Right lung (tissue), 5 donors: ENCODE data around the gene HTR2B. TPM values are rescaled to one million over a fixed set of nuclear protein-coding genes. Genes with fewer than 3 reads are reported as not detected.
"Not testable (repeated sequence)": the region's sequence is repeated elsewhere in the genome, so short reads cannot be mapped to it uniquely, and the experiment has no call there.

Experiments used
- DNase-seq, 2 donors: peaks; one replicate each; pipeline ENCODE4 v3.0.0-alpha.2; 2013
- polyA plus RNA-seq, 5 donors: library from polyadenylated mRNA; unstranded; fragments of 120-200 nt; gene quantifications; one replicate each; pipeline versions ENCODE4 v1.2.1 to v1.2.3, GENCODE V29; 2013; ENCODE audit warnings: inconsistent platforms in 1 of 5, low replicate concordance in 1 of 5; ENCODE audit not compliant: insufficient read length in 5 of 5, insufficient read depth in 1 of 5

HTR2B gene
- polyA plus RNA-seq, 5 donors: 0.17 to 0.64 (median 0.46) TPM

- DNase-seq: no peak
Measured at GRCh38 chr2:231134910-231135655, 10.2 kb upstream of the HTR2B start.

GRCh38 chr2:231133365-231134099 is 8.7 kb upstream of the HTR2B start:
- no peak for DNase-seq

GRCh38 chr2:231132129-231132528 is 7.3 kb upstream of the HTR2B start:
- no peak for DNase-seq

GRCh38 chr2:231130336-231131056 is 5.7 kb upstream of the HTR2B start:
- no peak for DNase-seq

- no peak for DNase-seq
Measured at GRCh38 chr2:231129216-231129615, 4.4 kb upstream of the HTR2B start.

- DNase-seq: no peak
Measured at GRCh38 chr2:231128541-231128940, 3.7 kb upstream of the HTR2B start.

- DNase-seq: no peak
Measured at GRCh38 chr2:231127936-231128335, 3.1 kb upstream of the HTR2B start.

- DNase-seq: no peak
Measured at GRCh38 chr2:231127480-231127879, 2.6 kb upstream of the HTR2B start.

- no peak for DNase-seq
Measured at GRCh38 chr2:231126123-231126522, 1.3 kb upstream of the HTR2B start.

GRCh38 chr2:231123362-231123898 is 1.4 kb downstream of the HTR2B start:
- peak in 1 of 2 donors; percentile 22 for DNase-seq

GRCh38 chr2:231118614-231118942 is 6.3 kb downstream of the HTR2B start:
- no peak for DNase-seq

GRCh38 chr2:231117922-231118613 is 6.8 kb downstream of the HTR2B start:
- no peak for DNase-seq

- no peak for DNase-seq
Measured at GRCh38 chr2:231117148-231117547, 7.7 kb downstream of the HTR2B start.

- no peak for DNase-seq
Measured at GRCh38 chr2:231115651-231116050, 9.2 kb downstream of the HTR2B start.

GRCh38 chr2:231113489-231113888 is 11.4 kb downstream of the HTR2B start:
- DNase-seq: no peak

- no peak for DNase-seq
Measured at GRCh38 chr2:231111987-231112386, 12.9 kb downstream of the HTR2B start.

GRCh38 chr2:231110551-231110950 is 14.3 kb downstream of the HTR2B start:
- peak; percentile 53 to 64 for DNase-seq

- DNase-seq: peak in 1 of 2 donors; percentile 61
Measured at GRCh38 chr2:231104115-231104713, 20.6 kb downstream of the HTR2B start.

- no peak for DNase-seq
Measured at GRCh38 chr2:231102772-231103171, 22.1 kb downstream of the HTR2B start.

- no peak for DNase-seq
Measured at GRCh38 chr2:231100990-231101389, 23.9 kb downstream of the HTR2B start.

- DNase-seq: not testable (repeated sequence)
Measured at GRCh38 chr2:231100321-231100720, 24.5 kb downstream of the HTR2B start.
